GM12878 (cell line): Measurements from ENCODE around the gene MIA3. TPM values are rescaled to one million over a fixed set of nuclear protein-coding genes. Genes with fewer than 3 reads are reported as not detected.

ENCODE experiments used
- ATAC-seq: fragments of 200-7000 bp; cut with Tn5 transposase; 3 replicates; pipeline ENCODE4 v1.9.1; 2020; ENCODE audit warnings: mild to moderate bottlenecking, moderate library complexity
- BruUV-seq: library from RNA; stranded (reverse); fragments of 400-500 nt; replicated peaks from 2 replicates; lab custom pipeline; 2021; lab: Mats Ljungman, UMichigan
- CTCF ChIA-PET: fragments of 300-600 bp; sonication (Branson Sonifier 250); formaldehyde crosslinking; extraction: SDS; loops from one replicate; lab custom pipeline; 2021; ENCODE audit warnings: inconsistent platforms; lab: Yijun Ruan, JAX
- POLR2A ChIA-PET: fragments of 350-600 bp; formaldehyde crosslinking; extraction: SDS; loops from one replicate; lab custom pipeline; 2021; ENCODE audit warnings: inconsistent platforms; lab: Charles Lee
- RAD21 ChIA-PET: fragments of 300-600 bp; sonication (Branson Sonifier 250); formaldehyde crosslinking; loops from one replicate; lab custom pipeline; 2023; ENCODE audit warnings: antibody characterized with exemption; ENCODE audit not compliant: unreplicated experiment; lab: Charles Lee
- SMC1A ChIA-PET: fragments of 300-600 bp; sonication (Branson Sonifier 250); formaldehyde crosslinking; loops from one replicate; lab custom pipeline; 2023; ENCODE audit not compliant: unreplicated experiment, uncharacterized antibody; lab: Charles Lee
- DNase-seq: peaks from one replicate; pipeline ENCODE4 v3.0.0-alpha.2; 2011; ENCODE audit warnings: low read depth, low spot score
- FAIRE-seq: peaks from 3 replicates; lab custom pipeline; 2011; peaks lifted over from hg19 to GRCh38; lab: Jason Lieb, UNC
- H2AFZ ChIP-seq: 2 replicates; pipeline ENCODE4 v1.6.0; 2011; ENCODE audit warnings: low read depth, low read length, control low read depth; ENCODE audit not compliant: control insufficient read depth
- H3K27ac ChIP-seq: 2 replicates; pipeline ENCODE4 v1.5.1; 2011; ENCODE audit warnings: control low read depth; ENCODE audit not compliant: control insufficient read depth, insufficient read depth
- H3K27me3 ChIP-seq, 2 experiments: replicated peaks in 1 of 2; 2 replicates each; pipeline versions ENCODE4 v1.6.0 to v1.6.1; 2011; ENCODE audit warnings: low read length in 1 of 2; ENCODE audit not compliant: control insufficient read depth in 2 of 2, insufficient read depth in 2 of 2
- H3K36me3 ChIP-seq, 2 experiments: 2 replicates each; pipeline ENCODE4 v1.5.1; 2011; ENCODE audit warnings: low read length in 1 of 2; ENCODE audit not compliant: control insufficient read depth in 2 of 2, insufficient read depth in 2 of 2
- H3K4me1 ChIP-seq: 2 replicates; pipeline ENCODE4 v1.6.1; 2011; ENCODE audit warnings: mild to moderate bottlenecking, low read length, moderate library complexity, mixed read lengths; ENCODE audit not compliant: control insufficient read depth, insufficient read depth
- H3K4me2 ChIP-seq: 2 replicates; pipeline ENCODE4 v1.6.0; 2011; ENCODE audit warnings: control low read depth; ENCODE audit not compliant: control insufficient read depth, insufficient read depth
- H3K4me3 ChIP-seq: fragments of 200-600 bp; sonication (generic); 2 replicates; pipeline ENCODE4 v1.5.1; 2016
- H3K79me2 ChIP-seq: 2 replicates; pipeline ENCODE4 v1.6.0; 2011; ENCODE audit warnings: low read length; ENCODE audit not compliant: control insufficient read depth, insufficient read depth
- H3K9ac ChIP-seq: 2 replicates; pipeline ENCODE4 v1.8.0; 2011; ENCODE audit warnings: low read length, control low read depth, mixed read lengths; ENCODE audit not compliant: control insufficient read depth, insufficient read depth
- H3K9me3 ChIP-seq: replicated peaks from 3 replicates; pipeline ENCODE4 v1.5.1; 2011; ENCODE audit warnings: mild to moderate bottlenecking, low read length; ENCODE audit not compliant: control insufficient read depth, insufficient read depth
- H4K20me1 ChIP-seq: 2 replicates; pipeline ENCODE4 v1.6.0; 2011; ENCODE audit not compliant: control insufficient read depth, insufficient read depth
- BCL11A ChIP-seq: IDR thresholded peaks from 2 replicates; pipeline ENCODE4 v1.6.1; 2011; ENCODE audit warnings: low read depth, low read length
- EP300 ChIP-seq, 2 experiments: fragments of 150-350 bp in 1 of 2; IDR thresholded peaks; 2 replicates each; pipeline ENCODE4 v1.6.1; 2011 to 2012; ENCODE audit warnings: low read depth in 2 of 2, low read length in 2 of 2, borderline replicate concordance in 1 of 2, improper control_type of control experiment in 1 of 2, inconsistent platforms in 1 of 2; ENCODE audit not compliant: control insufficient read depth in 1 of 2
- ETV6 ChIP-seq, 2 experiments: fragments of 450-650 bp in 1 of 2; IDR thresholded peaks in 1 of 2; conservative IDR thresholded peaks in 1 of 2; 2 replicates each; pipeline ENCODE4 v1.6.1; 2014; ENCODE audit warnings: antibody characterized with exemption in 1 of 2, borderline replicate concordance in 1 of 2, low read depth in 1 of 2, mild to moderate bottlenecking in 1 of 2, moderate library complexity in 1 of 2
- RAD21 ChIP-seq: IDR thresholded peaks from 2 replicates; pipeline ENCODE4 v1.6.1; 2011; ENCODE audit warnings: mild to moderate bottlenecking, low read depth, low read length, moderate library complexity; ENCODE audit not compliant: insufficient read depth
- RCOR1 ChIP-seq: conservative IDR thresholded peaks from 2 replicates; pipeline ENCODE4 v1.6.1; 2012; ENCODE audit warnings: low read depth, low read length, improper control_type of control experiment
- STAT1 ChIP-seq: fragments of 450-650 bp; conservative IDR thresholded peaks from 2 replicates; pipeline ENCODE4 v1.6.1; 2014; ENCODE audit warnings: antibody characterized with exemption, mild to moderate bottlenecking
- TAF1 ChIP-seq: IDR thresholded peaks from 2 replicates; pipeline ENCODE4 v1.6.1; 2011; ENCODE audit warnings: mild to moderate bottlenecking, low read depth, low read length, borderline replicate concordance
- WGBS: methylation state at CpG from one replicate; pipeline ENCODE4 v1.1.6; 2016; ENCODE audit warnings: low lambda C conversion rate; ENCODE audit not compliant: insufficient replicate concordance, insufficient coverage; ENCODE audit errors: missing lambda C conversion rate; 5-methylcytosine and 5-hydroxymethylcytosine counted together
- in situ Hi-C: fragments of 300-500 bp; cut with MboI; formaldehyde crosslinking; loops from 9 replicates; pipeline ENCODE4 v1.14.3; 2018; ENCODE audit warnings: mixed read lengths
- intact Hi-C: fragments of 100-400 bp; cut with micrococcal nuclease; formaldehyde crosslinking; loops from one replicate; pipeline ENCODE4 v1.14.2; 2022; ENCODE audit not compliant: unreplicated experiment
- polyA plus RNA-seq, 11 experiments: library from polyadenylated mRNA; depleted of rRNA in 4 of 11; unstranded in 6 of 11; stranded (reverse) in 5 of 11; fragments of >200 nt; fragmentation: Nextera tagmentation in 4 of 11; fragmentation: Illumina TruSeq in 1 of 11; extraction: Ambion mirVana in 4 of 11; extraction: Trizol in 1 of 11; gene quantifications; 1 replicate in 1 of 11; 2 replicates in 10 of 11; pipeline versions ENCODE4 v1.2.1 to v1.2.3, GENCODE V29; 2011 to 2016; ENCODE audit warnings: inconsistent platforms in 2 of 11, missing spikeins in 2 of 11, low read depth in 1 of 11
- total RNA-seq, 4 experiments: library from RNA; depleted of rRNA in 3 of 4; stranded (reverse); fragments of >200 nt in 3 of 4; fragmentation: Illumina TruSeq in 1 of 4; extraction: Trizol in 1 of 4; gene quantifications; 2 replicates each; pipeline versions ENCODE4 v1.2.1 to v1.2.3, GENCODE V29; 2013 to 2021
- TF ChIP-seq, protein P1 (sequence below): fragments of 450-650 bp; formaldehyde crosslinking; IDR thresholded peaks from 2 replicates; pipeline ENCODE4 v1.4.0; 2022; ENCODE audit warnings: mild to moderate bottlenecking, moderate library complexity
- TF ChIP-seq, protein P2 (sequence below): IDR thresholded peaks from 2 replicates; pipeline ENCODE4 v1.6.1; 2012; ENCODE audit warnings: low read length, inconsistent platforms
- TF ChIP-seq, protein P3 (sequence below): fragments of 450-650 bp; IDR thresholded peaks from 2 replicates; pipeline ENCODE4 v1.6.1; 2016; ENCODE audit warnings: mild to moderate bottlenecking, moderate library complexity, borderline replicate concordance

Gene MIA3
- total and polyA plus RNA-seq, 10 of the 15 experiments (the other 5 are each of a cell fraction or from before 2014, with no cell fraction given): 12.9 to 50.8 (median 30.3) TPM

DNA sequence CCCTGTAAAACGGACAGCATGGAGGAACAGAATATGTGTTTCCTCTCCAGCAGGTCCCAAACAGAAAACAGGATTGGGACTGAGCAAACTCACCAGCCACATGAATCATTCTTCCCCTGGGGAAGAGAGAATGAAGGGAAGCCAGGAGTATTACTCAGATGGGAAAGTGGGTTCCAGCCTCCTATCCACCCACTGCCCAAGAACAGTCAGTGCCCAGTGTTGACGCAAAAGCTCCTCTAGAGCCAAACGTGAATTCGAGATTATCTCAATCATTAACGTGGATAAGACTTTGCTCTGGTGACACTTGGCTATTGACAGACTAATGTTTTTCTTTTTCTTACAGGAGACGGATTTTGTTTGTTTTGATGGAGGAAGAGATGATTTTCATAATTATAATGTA, 9.3 kb downstream of the MIA3 start (continued):
- TF ChIP-seq, protein P1, sequence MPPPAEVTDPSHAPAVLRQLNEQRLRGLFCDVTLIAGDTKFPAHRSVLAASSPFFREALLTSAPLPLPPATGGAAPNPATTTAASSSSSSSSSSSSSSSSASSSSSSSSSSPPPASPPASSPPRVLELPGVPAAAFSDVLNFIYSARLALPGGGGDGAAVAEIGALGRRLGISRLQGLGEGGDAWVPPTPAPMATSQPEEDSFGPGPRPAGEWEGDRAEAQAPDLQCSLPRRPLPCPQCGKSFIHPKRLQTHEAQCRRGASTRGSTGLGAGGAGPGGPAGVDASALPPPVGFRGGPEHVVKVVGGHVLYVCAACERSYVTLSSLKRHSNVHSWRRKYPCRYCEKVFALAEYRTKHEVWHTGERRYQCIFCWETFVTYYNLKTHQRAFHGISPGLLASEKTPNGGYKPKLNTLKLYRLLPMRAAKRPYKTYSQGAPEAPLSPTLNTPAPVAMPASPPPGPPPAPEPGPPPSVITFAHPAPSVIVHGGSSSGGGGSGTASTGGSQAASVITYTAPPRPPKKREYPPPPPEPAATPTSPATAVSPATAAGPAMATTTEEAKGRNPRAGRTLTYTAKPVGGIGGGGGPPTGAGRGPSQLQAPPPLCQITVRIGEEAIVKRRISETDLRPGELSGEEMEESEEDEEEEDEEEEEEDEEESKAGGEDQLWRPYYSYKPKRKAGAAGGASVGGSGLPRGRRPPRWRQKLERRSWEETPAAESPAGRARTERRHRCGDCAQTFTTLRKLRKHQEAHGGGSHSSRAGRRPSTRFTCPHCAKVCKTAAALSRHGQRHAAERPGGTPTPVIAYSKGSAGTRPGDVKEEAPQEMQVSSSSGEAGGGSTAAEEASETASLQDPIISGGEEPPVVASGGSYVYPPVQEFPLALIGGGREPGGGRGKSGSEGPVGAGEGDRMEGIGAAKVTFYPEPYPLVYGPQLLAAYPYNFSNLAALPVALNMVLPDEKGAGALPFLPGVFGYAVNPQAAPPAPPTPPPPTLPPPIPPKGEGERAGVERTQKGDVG: no peak
- TF ChIP-seq, all 136 proteins: peak for 0

DNA sequence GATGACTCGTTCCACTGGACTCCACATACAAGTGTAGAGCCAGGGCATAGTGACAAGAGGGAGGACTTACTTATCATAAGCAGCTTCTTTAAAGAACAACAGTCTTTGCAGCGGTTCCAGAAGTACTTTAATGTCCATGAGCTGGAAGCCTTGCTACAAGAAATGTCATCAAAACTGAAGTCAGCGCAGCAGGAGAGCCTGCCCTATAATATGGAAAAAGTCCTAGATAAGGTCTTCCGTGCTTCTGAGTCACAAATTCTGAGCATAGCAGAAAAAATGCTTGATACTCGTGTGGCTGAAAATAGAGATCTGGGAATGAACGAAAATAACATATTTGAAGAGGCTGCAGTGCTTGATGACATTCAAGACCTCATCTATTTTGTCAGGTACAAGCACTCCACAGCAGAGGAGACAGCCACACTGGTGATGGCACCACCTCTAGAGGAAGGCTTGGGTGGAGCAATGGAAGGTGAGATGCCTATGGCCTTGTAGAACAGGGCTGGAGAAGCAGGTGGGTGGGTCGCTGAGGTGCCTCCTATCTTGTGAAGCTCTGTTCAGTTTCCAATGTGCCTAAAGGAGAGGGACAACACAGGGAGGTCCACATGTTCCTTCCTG, 12.1 kb downstream of the MIA3 start:
- Histone ChIP-seq H3K36me3 (peaks cover 0 to 8% of the 10 kb centered on the region in 2 experiments; a peak in 3 of 4 replicates), H4K20me1 (no peaks in the 10 kb centered on the region), H3K4me2 (no peak overlapping the region), H3K4me1 (no peaks in the 10 kb centered on the region), H2AFZ (no peak overlapping the region), H3K27ac (no peak overlapping the region), H3K4me3 (no peak overlapping the region), H3K27me3 (no peaks in the 10 kb centered on the region), H3K79me2 (no peaks in the 10 kb centered on the region), H3K9ac (no peak overlapping the region), H3K9me3 (no peaks in the 10 kb centered on the region)
- DNase-seq (no peak), FAIRE-seq (no peak), ATAC-seq (no peak)
- CTCF ChIA-PET: no interaction called here
- RAD21 ChIA-PET: no interaction called here
- SMC1A ChIA-PET: no interaction called here
- no TSS peak for BruUV-seq
- intact Hi-C loops: loop anchor here (5.0 kb wide), 1 partner anchor 452 kb away; no protein-coding TSS in a partner anchor
- in situ Hi-C loops: loop anchor here (5.0 kb wide), 1 partner anchor 168 kb away; no protein-coding TSS in a partner anchor
- WGBS: 80% methylated on average over 7 of the region's 7 CpGs
- POLR2A ChIA-PET: no interaction called here
- TF ChIP-seq BCL11A: no peak
- no peak for TF ChIP-seq TAF1
- TF ChIP-seq EP300 (IDR thresholded peaks at IDR 0.05; ENCODE audit: borderline replicate concordance in 1 of 2, control insufficient read depth in 1 of 2, low read depth in 2 of 2, low read length in 2 of 2): no peak
- no peak for TF ChIP-seq RAD21
- TF ChIP-seq STAT1: no peak
- TF ChIP-seq, protein P2, sequence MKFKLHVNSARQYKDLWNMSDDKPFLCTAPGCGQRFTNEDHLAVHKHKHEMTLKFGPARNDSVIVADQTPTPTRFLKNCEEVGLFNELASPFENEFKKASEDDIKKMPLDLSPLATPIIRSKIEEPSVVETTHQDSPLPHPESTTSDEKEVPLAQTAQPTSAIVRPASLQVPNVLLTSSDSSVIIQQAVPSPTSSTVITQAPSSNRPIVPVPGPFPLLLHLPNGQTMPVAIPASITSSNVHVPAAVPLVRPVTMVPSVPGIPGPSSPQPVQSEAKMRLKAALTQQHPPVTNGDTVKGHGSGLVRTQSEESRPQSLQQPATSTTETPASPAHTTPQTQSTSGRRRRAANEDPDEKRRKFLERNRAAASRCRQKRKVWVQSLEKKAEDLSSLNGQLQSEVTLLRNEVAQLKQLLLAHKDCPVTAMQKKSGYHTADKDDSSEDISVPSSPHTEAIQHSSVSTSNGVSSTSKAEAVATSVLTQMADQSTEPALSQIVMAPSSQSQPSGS: no peak
- no peak for TF ChIP-seq RCOR1
- TF ChIP-seq, protein P3, sequence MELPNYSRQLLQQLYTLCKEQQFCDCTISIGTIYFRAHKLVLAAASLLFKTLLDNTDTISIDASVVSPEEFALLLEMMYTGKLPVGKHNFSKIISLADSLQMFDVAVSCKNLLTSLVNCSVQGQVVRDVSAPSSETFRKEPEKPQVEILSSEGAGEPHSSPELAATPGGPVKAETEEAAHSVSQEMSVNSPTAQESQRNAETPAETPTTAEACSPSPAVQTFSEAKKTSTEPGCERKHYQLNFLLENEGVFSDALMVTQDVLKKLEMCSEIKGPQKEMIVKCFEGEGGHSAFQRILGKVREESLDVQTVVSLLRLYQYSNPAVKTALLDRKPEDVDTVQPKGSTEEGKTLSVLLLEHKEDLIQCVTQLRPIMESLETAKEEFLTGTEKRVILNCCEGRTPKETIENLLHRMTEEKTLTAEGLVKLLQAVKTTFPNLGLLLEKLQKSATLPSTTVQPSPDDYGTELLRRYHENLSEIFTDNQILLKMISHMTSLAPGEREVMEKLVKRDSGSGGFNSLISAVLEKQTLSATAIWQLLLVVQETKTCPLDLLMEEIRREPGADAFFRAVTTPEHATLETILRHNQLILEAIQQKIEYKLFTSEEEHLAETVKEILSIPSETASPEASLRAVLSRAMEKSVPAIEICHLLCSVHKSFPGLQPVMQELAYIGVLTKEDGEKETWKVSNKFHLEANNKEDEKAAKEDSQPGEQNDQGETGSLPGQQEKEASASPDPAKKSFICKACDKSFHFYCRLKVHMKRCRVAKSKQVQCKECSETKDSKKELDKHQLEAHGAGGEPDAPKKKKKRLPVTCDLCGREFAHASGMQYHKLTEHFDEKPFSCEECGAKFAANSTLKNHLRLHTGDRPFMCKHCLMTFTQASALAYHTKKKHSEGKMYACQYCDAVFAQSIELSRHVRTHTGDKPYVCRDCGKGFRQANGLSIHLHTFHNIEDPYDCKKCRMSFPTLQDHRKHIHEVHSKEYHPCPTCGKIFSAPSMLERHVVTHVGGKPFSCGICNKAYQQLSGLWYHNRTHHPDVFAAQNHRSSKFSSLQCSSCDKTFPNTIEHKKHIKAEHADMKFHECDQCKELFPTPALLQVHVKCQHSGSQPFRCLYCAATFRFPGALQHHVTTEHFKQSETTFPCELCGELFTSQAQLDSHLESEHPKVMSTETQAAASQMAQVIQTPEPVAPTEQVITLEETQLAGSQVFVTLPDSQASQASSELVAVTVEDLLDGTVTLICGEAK: no peak
- TF ChIP-seq ETV6 (conservative IDR thresholded peaks at IDR 0.05 in 1 of 2, IDR thresholded peaks at IDR 0.05 in 1 of 2; ENCODE audit: borderline replicate concordance in 1 of 2, low read depth in 1 of 2): no peak
